Caco-2 (cell line): Measurements from ENCODE around the gene WIPF1. TPM values are rescaled to one million over a fixed set of nuclear protein-coding genes. Genes with fewer than 3 reads are reported as not detected.

Experiments used
- BruUV-seq: library from RNA; stranded (reverse); fragments of 400-500 nt; replicated peaks from 2 replicates; lab custom pipeline; 2021; lab: Mats Ljungman, UMichigan
- CTCF ChIA-PET: fragments of 300-600 bp; sonication (Branson Sonifier 250); formaldehyde crosslinking; loops from one replicate; lab custom pipeline; 2022; ENCODE audit warnings: antibody characterized with exemption; lab: Charles Lee
- POLR2A ChIA-PET: fragments of 300-600 bp; sonication (Branson Sonifier 250); formaldehyde crosslinking; loops from one replicate; lab custom pipeline; 2022; ENCODE audit warnings: antibody characterized with exemption; lab: Charles Lee
- DNase-seq, 2 experiments: peaks; one replicate each; pipeline versions ENCODE4 v3.0.0 to v3.0.0-alpha.2; 2020 to 2022
- H3K27me3 ChIP-seq: replicated peaks from 2 replicates; pipeline ENCODE4 v1.6.0; 2011; ENCODE audit warnings: low read length; ENCODE audit not compliant: control insufficient read depth, insufficient read depth
- H3K36me3 ChIP-seq: 2 replicates; pipeline ENCODE4 v1.5.1; 2011; ENCODE audit warnings: low read length; ENCODE audit not compliant: control insufficient read depth, insufficient read depth
- H3K4me1 ChIP-seq: fragments of 250-450 bp; sonication (Bioruptor Pico); 2 replicates; pipeline ENCODE4 v1.5.1; 2020; ENCODE audit warnings: mild to moderate bottlenecking
- H3K4me3 ChIP-seq: 2 replicates; pipeline ENCODE4 v1.5.1; 2011; ENCODE audit warnings: low read depth, mild to moderate bottlenecking, control low read depth, low read length
- H3K9me3 ChIP-seq: fragments of 250-450 bp; sonication (Bioruptor Pico); 2 replicates; pipeline ENCODE4 v1.5.1; 2020; ENCODE audit warnings: mild to moderate bottlenecking, moderate library complexity
- H3K27ac Mint-ChIP-seq: one replicate; pipeline ENCODE4 v1.8.0; 2022; ENCODE audit warnings: mixed read lengths; ENCODE audit not compliant: unreplicated experiment
- H3K27me3 Mint-ChIP-seq: one replicate; pipeline ENCODE4 v1.8.0; 2022; ENCODE audit warnings: mixed read lengths; ENCODE audit not compliant: insufficient read depth, unreplicated experiment
- H3K36me3 Mint-ChIP-seq: one replicate; pipeline ENCODE4 v1.8.0; 2022; ENCODE audit warnings: mild to moderate bottlenecking, mixed read lengths; ENCODE audit not compliant: insufficient read depth, unreplicated experiment
- H3K4me1 Mint-ChIP-seq: one replicate; pipeline ENCODE4 v1.8.0; 2022; ENCODE audit warnings: low read depth, mixed read lengths; ENCODE audit not compliant: unreplicated experiment
- H3K4me3 Mint-ChIP-seq: one replicate; pipeline ENCODE4 v1.8.0; 2022; ENCODE audit warnings: mild to moderate bottlenecking, moderate library complexity, mixed read lengths; ENCODE audit not compliant: unreplicated experiment
- H3K9me3 Mint-ChIP-seq: one replicate; pipeline ENCODE4 v1.8.0; 2022; ENCODE audit warnings: mixed read lengths; ENCODE audit not compliant: unreplicated experiment
- intact Hi-C: fragments of 100-400 bp; cut with micrococcal nuclease; formaldehyde crosslinking; loops from one replicate; pipeline ENCODE4 v1.10.0; 2022; ENCODE audit not compliant: unreplicated experiment
- total RNA-seq: library from RNA; stranded (reverse); gene quantifications from 2 replicates; pipeline ENCODE4 v1.2.3, GENCODE V29; 2022
- TF ChIP-seq, protein P1 (sequence below), 2 experiments: fragments of 200-600 bp in 1 of 2; IDR thresholded peaks; 1 replicate in 1 of 2; 2 replicates in 1 of 2; pipeline versions ENCODE4 v1.5.1 to v1.8.0; 2011 to 2022; ENCODE audit warnings: antibody characterized with exemption in 1 of 2, control low read depth in 1 of 2, inconsistent platforms in 1 of 2, low read depth in 1 of 2, low read length in 1 of 2, mild to moderate bottlenecking in 1 of 2, moderate library complexity in 1 of 2; ENCODE audit not compliant: insufficient read depth in 1 of 2, severe bottlenecking in 1 of 2, unreplicated experiment in 1 of 2

Gene WIPF1
- total RNA-seq, 1 experiment from 2014 or later, result 5.1 TPM

DNA sequence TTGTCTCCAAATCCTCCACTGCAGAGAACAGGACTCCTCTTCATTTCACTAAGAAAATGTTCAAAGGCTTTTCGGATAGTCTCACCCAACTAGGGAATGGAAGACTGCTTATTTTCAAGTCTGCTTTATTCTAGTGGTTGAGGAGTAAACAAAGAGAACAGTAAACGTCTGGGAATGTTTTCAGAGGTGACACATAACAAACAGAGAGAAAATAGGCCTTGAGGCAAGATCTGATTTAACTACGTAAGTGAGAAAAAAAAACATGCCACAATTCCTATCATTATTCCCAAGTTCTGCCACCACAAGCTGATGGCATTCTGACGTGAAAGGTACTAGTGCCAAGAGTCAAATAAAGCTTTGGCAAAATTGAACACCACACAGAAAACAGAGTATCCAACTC is 16.7 kb upstream of the WIPF1 start:
- Histone ChIP-seq H3K4me3 (no peak overlapping the region), H3K27me3 (no peaks in the 10 kb centered on the region), H3K36me3 (no peaks in the 10 kb centered on the region), H3K4me1 (no peaks in the 10 kb centered on the region), H3K9me3 (no peaks in the 10 kb centered on the region; the same call in 1 of the 2 replicates)
- Mint-ChIP-seq H3K9me3 (no peaks in the 10 kb centered on the region), H3K4me3 (no peak overlapping the region), H3K36me3 (no peaks in the 10 kb centered on the region), H3K4me1 (no peaks in the 10 kb centered on the region), H3K27ac (no peak overlapping the region), H3K27me3 (no peaks in the 10 kb centered on the region)
- intact Hi-C loops, result no loop called here
- POLR2A ChIA-PET, result no interaction called here
- CTCF ChIA-PET, result no interaction called here
- no TSS peak for BruUV-seq
- TF ChIP-seq, protein P1, sequence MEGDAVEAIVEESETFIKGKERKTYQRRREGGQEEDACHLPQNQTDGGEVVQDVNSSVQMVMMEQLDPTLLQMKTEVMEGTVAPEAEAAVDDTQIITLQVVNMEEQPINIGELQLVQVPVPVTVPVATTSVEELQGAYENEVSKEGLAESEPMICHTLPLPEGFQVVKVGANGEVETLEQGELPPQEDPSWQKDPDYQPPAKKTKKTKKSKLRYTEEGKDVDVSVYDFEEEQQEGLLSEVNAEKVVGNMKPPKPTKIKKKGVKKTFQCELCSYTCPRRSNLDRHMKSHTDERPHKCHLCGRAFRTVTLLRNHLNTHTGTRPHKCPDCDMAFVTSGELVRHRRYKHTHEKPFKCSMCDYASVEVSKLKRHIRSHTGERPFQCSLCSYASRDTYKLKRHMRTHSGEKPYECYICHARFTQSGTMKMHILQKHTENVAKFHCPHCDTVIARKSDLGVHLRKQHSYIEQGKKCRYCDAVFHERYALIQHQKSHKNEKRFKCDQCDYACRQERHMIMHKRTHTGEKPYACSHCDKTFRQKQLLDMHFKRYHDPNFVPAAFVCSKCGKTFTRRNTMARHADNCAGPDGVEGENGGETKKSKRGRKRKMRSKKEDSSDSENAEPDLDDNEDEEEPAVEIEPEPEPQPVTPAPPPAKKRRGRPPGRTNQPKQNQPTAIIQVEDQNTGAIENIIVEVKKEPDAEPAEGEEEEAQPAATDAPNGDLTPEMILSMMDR (IDR thresholded peaks at IDR 0.05; ENCODE audit: insufficient read depth in 1 of 2, low read depth in 1 of 2, low read length in 1 of 2, severe bottlenecking in 1 of 2, unreplicated experiment in 1 of 2), result no peak
- no peak for DNase-seq

DNA sequence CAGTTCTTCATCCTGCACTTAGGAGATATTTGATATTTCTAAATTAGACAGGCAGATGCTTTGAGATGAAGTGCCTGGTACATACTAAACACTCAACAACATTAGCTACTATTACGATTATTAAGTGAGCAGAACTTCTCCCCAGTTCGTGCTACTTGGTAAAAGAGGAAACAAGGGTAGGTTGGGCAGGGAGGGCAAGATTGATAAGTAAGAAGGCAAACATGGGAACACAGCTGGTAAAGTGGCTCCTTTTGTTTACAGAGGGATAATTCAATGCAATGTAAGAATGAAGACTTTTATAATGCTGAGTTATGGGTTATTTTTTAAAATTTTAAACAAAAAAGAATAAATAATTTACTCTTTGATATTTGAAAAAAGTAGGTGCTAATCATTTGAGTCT is 15.9 kb upstream of the WIPF1 start:
- DNase-seq, result no peak
- no peaks in the 10 kb centered on the region for H3K4me1 ChIP-seq
- Mint-ChIP-seq H3K27ac (no peak overlapping the region), H3K27me3 (no peaks in the 10 kb centered on the region), H3K36me3 (no peaks in the 10 kb centered on the region), H3K4me1 (no peaks in the 10 kb centered on the region), H3K9me3 (no peaks in the 10 kb centered on the region), H3K4me3 (no peak overlapping the region)
- intact Hi-C loops, result no loop called here
- CTCF ChIA-PET, result no interaction called here
- no peaks in the 10 kb centered on the region for H3K27me3 ChIP-seq
- no peaks in the 10 kb centered on the region for H3K36me3 ChIP-seq
- BruUV-seq, result no TSS peak
- H3K4me3 ChIP-seq, result no peak overlapping the region
- POLR2A ChIA-PET, result no interaction called here
- no peaks in the 10 kb centered on the region; the same call in 1 of the 2 replicates for H3K9me3 ChIP-seq
- TF ChIP-seq, protein P1 (IDR thresholded peaks at IDR 0.05; ENCODE audit: insufficient read depth in 1 of 2, low read depth in 1 of 2, low read length in 1 of 2, severe bottlenecking in 1 of 2, unreplicated experiment in 1 of 2), result no peak

DNA sequence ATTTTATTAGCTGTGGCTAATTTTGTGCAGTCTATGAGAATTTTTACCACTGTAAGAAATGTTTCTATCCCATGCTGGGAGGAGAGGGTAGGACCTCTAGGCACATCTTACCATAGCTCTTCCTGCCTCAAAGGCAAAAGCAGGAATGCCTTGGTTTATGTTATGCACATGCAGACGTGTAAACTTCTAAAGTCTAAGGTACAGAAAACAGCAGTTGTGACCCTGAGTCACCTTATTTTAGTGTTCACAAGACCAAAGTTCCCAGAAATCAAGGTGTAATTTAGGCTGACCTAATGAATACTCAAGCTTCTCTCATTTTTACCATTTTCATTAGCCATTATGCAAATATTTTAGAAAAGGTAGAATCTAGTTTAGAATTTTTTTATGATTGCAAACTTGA is 15.4 kb upstream of the WIPF1 start:
- intact Hi-C loops, result no loop called here
- Mint-ChIP-seq H3K9me3 (no peaks in the 10 kb centered on the region), H3K27ac (no peak overlapping the region), H3K4me1 (no peaks in the 10 kb centered on the region), H3K4me3 (no peak overlapping the region), H3K36me3 (no peaks in the 10 kb centered on the region), H3K27me3 (no peaks in the 10 kb centered on the region)
- DNase-seq, result no peak
- TF ChIP-seq, protein P1 (IDR thresholded peaks at IDR 0.05; ENCODE audit: insufficient read depth in 1 of 2, low read depth in 1 of 2, low read length in 1 of 2, severe bottlenecking in 1 of 2, unreplicated experiment in 1 of 2), result no peak
- BruUV-seq, result no TSS peak
- Histone ChIP-seq H3K27me3 (no peaks in the 10 kb centered on the region), H3K4me1 (no peaks in the 10 kb centered on the region), H3K9me3 (no peaks in the 10 kb centered on the region; the same call in 1 of the 2 replicates), H3K4me3 (no peak overlapping the region), H3K36me3 (no peaks in the 10 kb centered on the region)
- ChIA-PET POLR2A (no interaction called here), CTCF (no interaction called here)
